GM12873 (cell line): ENCODE measurements around the gene SPACA7.

Experiments
- CTCF ChIP-seq: IDR thresholded peaks from 2 replicates; pipeline ENCODE4 v1.5.1; 2012; ENCODE audit warnings: low read depth, mild to moderate bottlenecking, moderate library complexity, low read length, control low read depth; ENCODE audit not compliant: insufficient read depth; ENCODE audit errors: missing control alignments

SPACA7 gene

DNA sequence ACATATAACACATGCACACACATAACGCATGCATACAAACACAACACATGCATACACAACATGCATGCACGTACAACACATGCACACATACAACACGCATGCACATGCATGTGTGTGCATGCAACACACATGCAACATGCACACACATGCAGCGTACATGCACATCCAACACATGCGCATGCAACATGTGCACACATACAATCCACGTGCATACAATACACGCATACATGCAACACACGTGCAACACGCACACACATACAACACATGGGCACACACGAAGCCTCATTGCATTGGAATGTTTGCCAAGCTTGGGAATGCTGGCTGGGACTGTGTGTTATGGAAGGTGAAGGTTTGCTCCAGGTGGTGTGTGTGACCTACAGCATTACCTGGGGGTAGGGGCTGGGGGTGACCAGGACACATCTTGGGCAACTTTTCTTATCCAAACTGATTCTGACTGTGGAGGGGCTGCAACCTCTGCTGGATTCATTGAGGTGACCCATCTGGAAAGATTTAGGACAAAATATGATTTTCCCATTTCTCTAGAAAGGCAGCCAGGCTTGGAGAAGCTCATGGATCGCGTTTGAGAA, 58.9 kb downstream of the SPACA7 start:
- TF ChIP-seq CTCF: no peak

- TF ChIP-seq CTCF: no peak
Measured at GRCh38 chr13:112435973-112436372, 59.8 kb downstream of the SPACA7 start.

GRCh38 chr13:112438094-112438493, 61.9 kb downstream of the SPACA7 start:
- TF ChIP-seq CTCF: no peak

DNA sequence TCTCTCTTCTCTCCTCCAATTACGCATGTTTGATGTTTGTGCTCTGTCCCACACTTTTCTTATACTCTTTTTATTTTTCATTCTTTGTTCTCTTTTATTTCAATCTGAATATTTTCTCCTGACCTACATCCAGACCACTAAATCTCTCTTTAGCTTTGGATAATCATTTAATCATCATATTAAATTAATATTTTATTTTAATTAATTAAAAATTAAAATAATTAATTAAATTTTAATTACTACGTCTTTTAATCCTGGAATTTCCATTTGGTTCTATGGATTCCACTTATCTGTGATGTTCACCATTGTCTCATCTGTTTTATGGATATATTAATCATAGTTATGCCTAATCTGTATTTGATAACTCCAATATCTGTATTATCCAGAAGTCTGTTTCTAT, 62.4 kb downstream of the SPACA7 start:
- TF ChIP-seq CTCF: no peak

DNA sequence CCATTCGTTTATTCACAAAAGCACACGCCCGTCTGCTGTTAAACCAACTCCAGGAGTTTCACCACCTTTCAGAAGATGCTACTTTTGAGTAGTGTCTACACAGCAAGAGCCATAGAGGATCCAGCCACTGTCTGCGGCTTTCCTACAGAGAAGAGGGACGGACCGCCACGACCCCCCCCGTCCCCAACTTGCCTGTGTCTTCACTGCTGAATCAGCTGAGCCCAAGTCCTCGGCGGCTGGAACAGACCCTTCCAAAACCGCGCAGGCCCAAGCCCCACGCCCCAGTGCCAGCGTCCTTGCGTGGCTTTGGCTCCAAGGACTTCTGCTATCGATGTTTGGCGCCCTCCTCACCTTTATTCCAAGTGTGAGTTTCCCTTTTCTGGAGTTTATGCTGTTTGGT, 65.1 kb downstream of the SPACA7 start:
- TF ChIP-seq CTCF: no peak

DNA sequence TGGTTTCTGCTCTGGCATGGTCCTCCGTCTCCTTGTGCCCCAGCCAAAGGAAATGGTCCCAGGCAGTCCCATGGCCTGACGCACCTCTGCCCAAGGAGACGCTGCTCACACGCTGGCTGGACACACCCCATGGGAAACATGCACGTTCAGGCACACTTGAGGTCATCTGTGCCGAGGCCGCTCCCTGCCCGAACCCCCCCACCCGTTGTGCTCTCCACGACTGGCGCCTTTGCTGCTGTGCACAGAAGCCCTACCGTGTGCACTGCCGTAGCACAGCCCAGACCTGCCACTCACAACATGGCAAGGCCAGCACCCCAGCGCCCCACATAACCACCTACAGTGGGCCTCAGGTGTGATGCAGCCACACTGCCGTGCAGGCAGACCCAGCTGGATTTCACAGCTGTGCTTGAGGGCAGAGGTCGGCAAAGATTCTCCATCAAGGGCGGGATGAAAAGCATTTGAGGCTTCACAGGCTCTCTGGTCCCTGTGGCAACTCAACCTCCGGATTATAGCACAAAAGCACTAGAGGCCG, 65.7 kb downstream of the SPACA7 start:
- TF ChIP-seq CTCF: no peak

GRCh38 chr13:112442483-112443090, 66.4 kb downstream of the SPACA7 start:
- no peak for TF ChIP-seq CTCF
